Spleen (tissue), 11 donors: ENCODE measurements around the gene TRIM9. TPM values are rescaled to one million over a fixed set of nuclear protein-coding genes. Genes with fewer than 3 reads are reported as not detected.
"Not testable (repeated sequence)": the region's sequence is repeated elsewhere in the genome, so short reads cannot be mapped to it uniquely, and the experiment has no call there.

ENCODE experiments used
- DNase-seq: peaks from one replicate; pipeline ENCODE4 v3.0.0-alpha.2; 2020
- H3K27ac ChIP-seq, 8 donors: fragments of 200-600 bp; sonication (generic) in 7 of 8; 1 replicate in 4 of 8; 2 replicates in 4 of 8; pipeline versions ENCODE4 v1.5.0 to v1.8.0; 2016 to 2021; ENCODE audit warnings: inconsistent platforms in 4 of 8, mild to moderate bottlenecking in 4 of 8, moderate library complexity in 1 of 8
- H3K27me3 ChIP-seq, 7 donors: fragments of 200-600 bp; sonication (generic) in 6 of 7; replicated peaks in 1 of 7; 1 replicate in 4 of 7; 2 replicates in 3 of 7; pipeline versions ENCODE4 v1.5.0 to v1.8.0; 2016 to 2021; ENCODE audit warnings: inconsistent platforms in 3 of 7, mild to moderate bottlenecking in 1 of 7
- H3K36me3 ChIP-seq, 6 donors: fragments of 200-600 bp; sonication (generic) in 5 of 6; 1 replicate in 4 of 6; 2 replicates in 2 of 6; pipeline versions ENCODE4 v1.5.0 to v1.8.0; 2016 to 2021; ENCODE audit warnings: inconsistent platforms in 2 of 6
- H3K4me1 ChIP-seq, 6 donors: fragments of 200-600 bp; sonication (generic) in 5 of 6; 1 replicate in 3 of 6; 2 replicates in 3 of 6; pipeline versions ENCODE4 v1.5.0 to v1.8.0; 2016 to 2021; ENCODE audit warnings: inconsistent platforms in 3 of 6
- H3K4me3 ChIP-seq, 8 donors: fragments of 200-600 bp; sonication (generic) in 7 of 8; 1 replicate in 4 of 8; 2 replicates in 4 of 8; pipeline versions ENCODE4 v1.5.0 to v1.8.0; 2016 to 2021; ENCODE audit warnings: inconsistent platforms in 4 of 8, mild to moderate bottlenecking in 4 of 8, moderate library complexity in 2 of 8
- H3K9me3 ChIP-seq, 8 donors: fragments of 200-600 bp; sonication (generic) in 7 of 8; 1 replicate in 4 of 8; 2 replicates in 4 of 8; pipeline versions ENCODE4 v1.5.0 to v1.8.0; 2016 to 2021; ENCODE audit warnings: inconsistent platforms in 4 of 8
- CTCF ChIP-seq, 11 experiments: fragments of 200-600 bp in 7 of 11; fragments of 450-650 bp in 4 of 11; sonication (generic) in 4 of 11; IDR thresholded peaks in 8 of 11; conservative IDR thresholded peaks in 3 of 11; 1 replicate in 7 of 11; 2 replicates in 4 of 11; pipeline versions ENCODE4 v1.4.0 to v1.8.0; 2016 to 2021; ENCODE audit warnings: antibody characterized with exemption in 11 of 11, inconsistent platforms in 4 of 11, mild to moderate bottlenecking in 1 of 11
- POLR2A ChIP-seq, 3 donors: fragments of 450-650 bp; IDR thresholded peaks; one replicate each; pipeline ENCODE4 v1.5.1; 2017; ENCODE audit warnings: antibody characterized with exemption in 3 of 3, mild to moderate bottlenecking in 1 of 3
- POLR2AphosphoS5 ChIP-seq, 3 donors: sonication (generic); formaldehyde crosslinking; IDR thresholded peaks; one replicate each; pipeline ENCODE4 v1.5.1; 2017; ENCODE audit warnings: antibody characterized with exemption in 3 of 3
- WGBS, 5 donors: extraction: QIAGEN DNeasy Blood & Tissue Kit in 3 of 5; methylation state at CpG; one replicate each; pipeline versions ENCODE4 v1.1.5 to v1.1.7; 2013 to 2018; 5-methylcytosine and 5-hydroxymethylcytosine counted together
- intact Hi-C: fragments of 100-400 bp; cut with DNase I; formaldehyde crosslinking; loops from one replicate; pipeline ENCODE4 v1.15.0; 2023; ENCODE audit warnings: low total_unique reads
- polyA plus RNA-seq, 3 donors: library from polyadenylated mRNA; stranded (reverse); fragments of 200-250 nt; gene quantifications; one replicate each; pipeline ENCODE4 v1.2.1, GENCODE V29; 2013
- total RNA-seq, 7 donors: library from RNA; depleted of rRNA in 3 of 7; stranded (reverse); fragments of >200 nt in 3 of 7; fragmentation: NEBNext Ultra II Directional in 4 of 7; extraction: Animal tissue kit (Norgen Biotek cat#: 25700) in 4 of 7; gene quantifications; one replicate each; pipeline versions ENCODE4 v1.1.0 to v1.2.1, GENCODE V29; 2016 to 2021
- donor health status: healthy with polysubstance abuse.
- donor health status: DM: no; HTN: no; CAD: no; lungs with moderate emphysema.
- donor health status: DM: no; HTN: no; CAD: no.
- donor health status: Bipolar disorder and iron deficiency.
- donor health status: healthy.
- donor health status: DM: no; HTN: no; CAD: no.
- donor health status: DM: yes; HTN: yes; CAD: no.

TRIM9 gene
- total and polyA plus RNA-seq, 10 donors, result 0.03 to 3.1 (median 1.1) TPM

- Histone ChIP-seq H3K27me3 (no peaks in the 10 kb centered on the region), H3K27ac (no peak overlapping the region), H3K9me3 (no peaks in the 10 kb centered on the region), H3K4me1 (no peaks in the 10 kb centered on the region), H3K4me3 (no peak overlapping the region), H3K36me3 (no peaks in the 10 kb centered on the region)
- 66 to 85% (median 78%) methylated on average over 4 of the region's 4 CpGs for WGBS, 5 donors
- DNase-seq, result no peak
- intact Hi-C loops, result no loop called here
- no peak for TF ChIP-seq POLR2AphosphoS5 (IDR thresholded peaks at IDR 0.05)
- TF ChIP-seq POLR2A (IDR thresholded peaks at IDR 0.05), result no peak
- TF ChIP-seq CTCF (IDR thresholded peaks at IDR 0.05 in 8 of 11, conservative IDR thresholded peaks at IDR 0.05 in 3 of 11), result no peak
Measured at GRCh38 chr14:50998612-50999011, 96.3 kb downstream of the TRIM9 start.

DNA sequence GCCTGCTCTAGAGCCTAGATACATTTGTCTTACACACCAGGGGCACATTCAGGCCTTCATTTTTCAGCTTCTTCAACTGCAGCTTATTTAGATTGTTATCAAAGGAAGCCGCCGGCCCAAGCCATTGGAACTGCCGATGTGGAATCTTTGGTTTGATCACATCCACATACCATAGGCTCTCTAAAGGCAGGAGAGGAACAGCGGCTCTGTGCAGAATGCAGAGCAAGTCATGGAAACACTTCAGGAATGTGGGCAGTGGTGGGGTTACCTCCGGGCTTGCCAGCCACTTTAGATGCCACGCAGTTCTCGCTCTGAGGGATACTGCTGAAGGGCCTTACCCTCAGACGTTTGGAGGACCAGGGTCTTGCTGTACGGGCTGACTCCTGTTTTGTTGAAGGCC is 97.2 kb downstream of the TRIM9 start:
- TF ChIP-seq POLR2AphosphoS5 (IDR thresholded peaks at IDR 0.05) (no peak), POLR2A (IDR thresholded peaks at IDR 0.05) (no peak), CTCF (IDR thresholded peaks at IDR 0.05 in 8 of 11, conservative IDR thresholded peaks at IDR 0.05 in 3 of 11) (no peak)
- Histone ChIP-seq H3K27ac (no peak overlapping the region), H3K9me3 (no peaks in the 10 kb centered on the region), H3K4me1 (no peaks in the 10 kb centered on the region), H3K27me3 (no peaks in the 10 kb centered on the region), H3K36me3 (no peaks in the 10 kb centered on the region), H3K4me3 (no peak overlapping the region)
- 90 to 97% (median 92%) methylated on average over 7 to 9 of the region's 9 CpGs for WGBS, 5 donors
- DNase-seq, result no peak
- intact Hi-C loops, result no loop called here

DNA sequence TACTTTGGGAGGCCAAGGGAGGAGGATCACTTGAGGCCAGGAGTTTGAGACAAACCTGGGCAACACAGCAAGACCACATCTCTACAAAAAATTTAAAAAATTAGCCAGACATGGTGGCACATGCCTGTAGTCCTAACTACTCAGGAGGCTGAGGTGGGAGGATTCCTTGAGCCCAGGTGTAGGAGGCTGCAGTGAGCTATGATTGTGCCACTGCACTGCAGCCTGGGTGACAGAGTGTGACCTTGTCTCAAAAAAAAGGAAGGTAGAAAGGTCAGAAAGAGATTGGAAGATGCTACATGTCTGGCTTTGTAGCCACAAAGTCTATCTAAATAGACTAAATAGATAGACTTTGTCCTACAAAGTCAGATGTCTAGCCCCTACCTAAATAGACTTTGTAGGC is 100.7 kb downstream of the TRIM9 start:
- intact Hi-C loops, H3K27ac ChIP-seq, H3K9me3 ChIP-seq, H3K4me3 ChIP-seq, DNase-seq, H3K27me3 ChIP-seq, H3K36me3 ChIP-seq, H3K4me1 ChIP-seq: not testable (repeated sequence)

- no peak for DNase-seq
- no peaks in the 10 kb centered on the region for H3K36me3 ChIP-seq
- WGBS, 5 donors, result 80 to 84% (median 82%) methylated on average over 12 of the region's 12 CpGs
Measured at GRCh38 chr14:50985859-50986331, 109.0 kb downstream of the TRIM9 start.

More at GRCh38 chr14:50985859-50986331, 109.0 kb downstream of the TRIM9 start:
- intact Hi-C loops, result no loop called here
- Histone ChIP-seq H3K9me3 (no peaks in the 10 kb centered on the region), H3K27ac (no peak overlapping the region), H3K4me3 (no peak overlapping the region), H3K4me1 (no peaks in the 10 kb centered on the region), H3K27me3 (no peaks in the 10 kb centered on the region)
- no peak for TF ChIP-seq POLR2A (IDR thresholded peaks at IDR 0.05)
- no peak for TF ChIP-seq POLR2AphosphoS5 (IDR thresholded peaks at IDR 0.05)
- TF ChIP-seq CTCF (IDR thresholded peaks at IDR 0.05 in 8 of 11, conservative IDR thresholded peaks at IDR 0.05 in 3 of 11), result no peak
